GM19240 (cell line): ENCODE results near the gene DUSP22.

ENCODE experiments used
- DNase-seq: peaks from one replicate; pipeline ENCODE4 v3.0.0; 2011; ENCODE audit warnings: low spot score; ENCODE audit not compliant: insufficient read length

DUSP22 gene

DNA sequence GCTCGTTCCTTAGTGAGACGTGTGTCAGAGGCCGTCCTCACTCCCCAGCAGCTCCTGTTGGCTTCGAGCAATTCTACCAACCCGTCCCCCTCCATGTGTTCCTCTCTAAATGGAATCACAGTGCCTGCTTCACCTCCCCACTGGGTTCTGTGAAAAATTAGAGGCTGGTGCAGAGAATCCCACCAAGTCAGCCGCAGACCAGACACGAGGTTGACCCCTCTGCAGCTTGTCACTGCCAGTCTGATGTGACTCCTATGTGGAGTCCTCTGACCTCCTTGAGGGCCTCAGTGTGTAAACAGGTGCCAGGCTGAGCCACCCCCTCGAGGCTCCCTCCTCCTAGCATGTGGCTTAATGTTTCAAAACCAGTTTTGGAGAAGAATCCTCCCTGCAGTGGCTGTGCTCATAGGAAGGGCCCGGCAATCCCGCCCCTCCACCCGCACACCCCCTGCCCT is 86.7 kb downstream of the DUSP22 start:
- no peak for DNase-seq

DNA sequence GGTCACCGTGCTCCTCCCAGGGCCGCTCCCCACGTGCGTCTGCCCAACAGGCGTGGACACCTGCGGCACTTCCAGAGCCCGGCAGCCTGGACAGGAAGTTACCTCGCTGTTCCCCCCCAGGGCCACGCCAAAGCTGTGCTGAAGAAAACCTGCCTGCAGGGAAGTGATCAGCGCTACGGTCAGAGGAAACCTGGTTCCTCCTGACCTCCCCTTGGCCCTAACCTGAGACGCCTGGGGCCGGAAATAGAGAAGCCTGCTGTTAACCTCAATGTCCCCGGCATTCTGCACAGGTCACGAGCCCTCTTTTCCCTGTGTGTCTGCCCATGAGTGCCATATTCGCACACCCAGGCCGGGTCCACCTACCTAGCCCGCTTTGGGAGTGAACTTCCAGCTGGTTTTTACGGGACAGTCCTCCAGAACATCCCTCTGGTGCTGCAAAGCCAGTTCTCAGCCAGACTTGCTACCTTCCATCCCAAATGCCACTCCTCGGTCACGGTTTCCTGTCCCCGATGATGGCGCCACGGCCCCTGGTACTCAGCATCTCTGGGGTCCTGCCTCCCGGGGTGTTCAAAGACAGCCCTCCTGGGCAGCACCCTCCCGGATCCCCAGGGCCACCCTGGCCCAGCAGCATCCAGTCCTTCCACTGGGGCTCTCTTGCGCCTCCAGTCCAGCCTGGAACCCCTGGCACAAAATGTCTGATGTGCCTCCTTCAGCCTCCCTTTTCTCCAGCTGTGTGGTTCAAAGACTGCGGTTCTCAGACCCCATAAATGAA is 87.3 kb downstream of the DUSP22 start:
- DNase-seq = no peak

GRCh38 chr6:380234-381218 is 88.2 kb downstream of the DUSP22 start:
- DNase-seq = no peak

DNA sequence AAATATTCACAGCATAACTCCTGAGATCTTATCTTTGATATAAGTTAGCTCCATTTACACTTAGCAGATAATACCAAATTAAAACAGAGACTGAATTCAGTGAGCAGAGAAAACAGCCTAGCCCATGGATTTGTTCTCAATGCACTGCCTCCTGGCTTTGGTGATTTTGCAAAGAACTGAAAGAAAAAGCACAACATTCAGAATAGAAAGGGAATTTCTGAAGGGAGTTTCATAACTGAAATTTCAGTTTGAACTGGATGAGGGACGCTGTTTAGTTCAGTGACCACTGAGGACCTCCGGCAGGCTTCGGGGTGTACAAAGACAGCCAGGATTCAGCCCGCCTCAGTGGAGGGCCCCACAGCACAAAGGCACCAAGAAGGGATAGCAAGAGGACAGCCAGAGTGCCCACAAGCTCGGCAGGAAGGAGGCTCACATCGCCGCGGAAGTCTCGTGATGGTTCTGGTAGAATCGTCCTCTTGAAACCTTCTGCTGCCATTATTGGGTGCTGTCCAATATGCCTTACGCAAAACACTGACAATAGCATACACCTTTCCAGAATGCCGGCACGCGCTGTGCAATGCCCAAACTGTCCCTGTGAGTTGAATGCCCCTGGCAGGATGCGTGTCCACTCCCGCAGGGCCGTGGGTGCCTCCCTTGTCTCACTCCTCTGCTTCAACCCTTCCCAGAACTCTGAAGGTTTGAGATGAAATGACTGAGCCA is 89.6 kb downstream of the DUSP22 start:
- no peak for DNase-seq

- no peak for DNase-seq
Observed at GRCh38 chr6:382883-383810, 90.9 kb downstream of the DUSP22 start.

- DNase-seq = no peak
Observed at GRCh38 chr6:383856-384255, 91.6 kb downstream of the DUSP22 start.

GRCh38 chr6:384898-385297 is 92.6 kb downstream of the DUSP22 start:
- DNase-seq = no peak

GRCh38 chr6:385614-386013 is 93.3 kb downstream of the DUSP22 start:
- no peak for DNase-seq

DNA sequence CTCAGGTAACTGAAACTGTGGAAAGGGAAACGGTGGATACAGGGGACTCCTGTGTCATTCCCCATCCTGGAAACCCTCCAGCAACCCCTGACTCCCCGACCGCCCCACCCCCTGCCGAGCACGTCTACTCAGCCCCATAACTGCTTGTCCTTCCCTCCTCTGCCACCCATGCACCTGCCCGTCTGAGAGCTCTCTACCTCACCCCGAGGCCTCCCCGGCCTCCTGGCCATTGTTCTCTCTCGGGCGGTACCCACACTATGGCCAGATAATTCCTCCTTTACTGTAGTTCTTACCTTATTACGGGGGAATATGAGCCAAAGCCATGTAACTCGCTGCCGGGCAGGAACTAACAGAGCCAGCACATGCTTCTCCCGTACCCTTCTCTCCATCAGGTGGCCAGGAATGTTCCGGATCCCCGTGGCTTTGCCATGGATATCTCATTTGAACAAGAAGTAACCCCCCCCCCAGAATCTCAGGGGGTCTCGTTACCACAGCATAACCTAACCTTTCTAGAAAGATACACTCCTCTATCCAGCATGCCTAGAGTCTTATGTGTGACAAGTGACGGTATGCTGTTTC is 94.5 kb downstream of the DUSP22 start:
- no peak for DNase-seq

DNA sequence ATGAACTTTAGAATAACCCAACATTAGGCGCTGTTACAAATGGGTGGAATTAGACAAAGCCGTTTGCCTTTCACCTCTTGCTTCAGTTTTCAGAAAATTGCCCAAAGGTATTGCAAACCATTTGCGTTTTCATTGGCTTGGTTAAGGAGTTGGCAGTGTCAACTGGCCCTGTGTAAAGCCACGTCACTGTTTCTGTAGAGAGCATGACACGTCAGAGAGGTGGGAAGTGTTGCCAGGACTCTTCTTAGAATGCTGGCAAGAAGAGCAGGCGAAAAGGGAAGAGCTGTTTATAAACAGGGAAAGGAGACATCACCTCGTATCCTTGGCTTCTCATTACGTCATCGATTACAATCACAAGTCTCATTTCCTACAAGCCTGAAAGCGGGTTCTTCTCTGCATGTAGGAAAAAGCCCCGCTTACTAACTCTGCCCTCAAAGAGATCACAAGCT is 95.0 kb downstream of the DUSP22 start:
- no peak for DNase-seq

GRCh38 chr6:388202-388903 is 96.1 kb downstream of the DUSP22 start:
- DNase-seq = no peak

- DNase-seq = no peak
Observed at GRCh38 chr6:389143-389542, 96.9 kb downstream of the DUSP22 start.

DNA sequence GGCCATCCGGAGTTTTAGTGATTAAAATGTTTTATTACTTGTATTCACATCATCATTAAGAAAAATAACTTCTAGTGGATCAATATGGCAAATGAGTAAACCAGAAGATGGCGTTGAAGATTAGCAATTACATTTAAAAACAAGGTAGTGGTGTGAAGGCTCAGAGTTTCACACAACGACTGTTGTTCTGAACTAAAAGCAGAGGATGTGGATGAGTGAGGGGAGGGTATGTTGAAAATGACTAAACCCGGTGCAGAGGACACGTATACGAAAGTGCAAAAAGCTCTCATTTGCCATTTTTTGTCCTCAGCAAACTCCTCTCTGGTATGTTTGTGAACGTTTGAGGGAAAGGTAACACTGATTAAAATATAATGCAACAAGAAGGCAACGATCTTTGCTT is 97.3 kb downstream of the DUSP22 start:
- DNase-seq = peak; percentile 57

GRCh38 chr6:390914-391558 is 98.7 kb downstream of the DUSP22 start:
- no peak for DNase-seq

- DNase-seq = peak; percentile 56
Observed at GRCh38 chr6:391559-392440, 99.5 kb downstream of the DUSP22 start, which contains the start of gene IRF4. TSS of gene IRF4 (plus strand) at chr6:391752. CDS start at chr6:393153, 1,401 bp downstream.

DNA sequence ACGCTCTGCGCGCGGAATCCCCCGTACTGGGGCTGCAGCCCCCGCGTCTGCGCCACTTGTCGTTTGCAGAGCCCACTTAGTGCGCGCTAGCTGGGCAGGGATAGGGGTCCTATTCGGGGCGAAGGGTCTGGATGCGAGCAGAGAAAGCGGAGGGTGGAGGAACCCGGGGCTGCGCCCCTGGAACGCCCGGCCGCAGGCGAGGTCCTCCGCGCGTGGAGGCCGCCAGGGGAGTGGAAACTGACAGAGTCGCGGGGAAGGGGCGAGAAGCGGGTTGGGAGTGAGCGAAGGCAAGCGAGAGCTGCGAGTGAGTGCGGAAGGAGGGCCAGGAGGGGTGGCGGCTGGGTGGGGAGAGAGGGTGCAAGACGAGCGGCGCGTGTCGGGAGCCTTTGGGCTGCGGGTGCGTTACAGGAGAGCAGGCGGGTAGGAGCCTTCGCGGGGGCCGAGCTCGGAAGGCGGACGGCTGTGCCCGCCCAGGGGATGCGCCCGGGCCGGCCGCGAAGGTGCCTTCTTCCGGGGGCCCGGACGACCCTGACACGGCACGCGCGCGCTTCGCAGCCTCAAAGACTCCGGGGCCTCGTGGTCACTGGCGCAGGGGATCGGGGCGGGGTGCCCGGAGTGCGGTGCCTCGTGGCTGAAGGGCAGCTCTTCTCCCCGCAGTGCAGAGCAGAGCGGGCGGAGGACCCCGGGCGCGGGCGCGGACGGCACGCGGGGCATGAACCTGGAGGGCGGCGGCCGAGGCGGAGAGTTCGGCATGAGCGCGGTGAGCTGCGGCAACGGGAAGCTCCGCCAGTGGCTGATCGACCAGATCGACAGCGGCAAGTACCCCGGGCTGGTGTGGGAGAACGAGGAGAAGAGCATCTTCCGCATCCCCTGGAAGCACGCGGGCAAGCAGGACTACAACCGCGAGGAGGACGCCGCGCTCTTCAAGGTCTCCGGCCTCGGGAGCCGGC is 100.4 kb downstream of the DUSP22 start:
- no peak for DNase-seq
